SU-DHL-6 (cell line): ENCODE measurements around the gene CPZ.
"Not testable (repeated sequence)": the region's sequence is repeated elsewhere in the genome, so short reads cannot be mapped to it uniquely, and the experiment has no call there.

Experiments used
- EZH2phosphoT487 ChIP-seq: fragments of 200-600 bp; sonication (generic), shearing (Covaris generic); conservative IDR thresholded peaks from 2 replicates; pipeline ENCODE4 v1.6.1; 2018; ENCODE audit warnings: mild to moderate bottlenecking, antibody characterized with exemption, low read length, moderate library complexity, mixed read lengths
- TF ChIP-seq, protein P1 (sequence below): fragments of 200-600 bp; sonication (generic); IDR thresholded peaks from one replicate; pipeline ENCODE4 v1.5.1; 2017; ENCODE audit warnings: antibody characterized with exemption, mild to moderate bottlenecking, low read length, moderate library complexity; ENCODE audit not compliant: insufficient read depth, poor library complexity, severe bottlenecking

DNA sequence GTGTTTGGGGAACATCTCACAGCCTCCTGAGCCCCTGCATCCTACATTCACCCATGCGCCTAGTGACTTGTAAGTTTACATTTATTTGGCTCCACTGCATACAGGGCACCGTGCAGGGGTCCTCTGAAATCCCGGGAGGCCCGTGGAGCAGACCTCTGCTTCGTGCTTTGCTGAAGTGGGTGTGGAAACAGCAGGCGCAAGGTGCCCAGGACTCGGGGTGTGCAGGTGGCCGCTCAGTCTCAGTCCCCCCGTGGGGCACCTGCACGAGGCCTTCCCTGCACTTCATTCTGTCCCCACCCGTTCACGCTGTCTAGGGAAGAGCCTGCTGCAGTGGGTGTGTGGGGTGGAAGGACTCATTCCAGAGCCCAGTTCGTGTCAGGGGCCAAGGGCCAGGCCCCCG lies 28.6 kb downstream of the CPZ start:
- TF ChIP-seq, protein P1, sequence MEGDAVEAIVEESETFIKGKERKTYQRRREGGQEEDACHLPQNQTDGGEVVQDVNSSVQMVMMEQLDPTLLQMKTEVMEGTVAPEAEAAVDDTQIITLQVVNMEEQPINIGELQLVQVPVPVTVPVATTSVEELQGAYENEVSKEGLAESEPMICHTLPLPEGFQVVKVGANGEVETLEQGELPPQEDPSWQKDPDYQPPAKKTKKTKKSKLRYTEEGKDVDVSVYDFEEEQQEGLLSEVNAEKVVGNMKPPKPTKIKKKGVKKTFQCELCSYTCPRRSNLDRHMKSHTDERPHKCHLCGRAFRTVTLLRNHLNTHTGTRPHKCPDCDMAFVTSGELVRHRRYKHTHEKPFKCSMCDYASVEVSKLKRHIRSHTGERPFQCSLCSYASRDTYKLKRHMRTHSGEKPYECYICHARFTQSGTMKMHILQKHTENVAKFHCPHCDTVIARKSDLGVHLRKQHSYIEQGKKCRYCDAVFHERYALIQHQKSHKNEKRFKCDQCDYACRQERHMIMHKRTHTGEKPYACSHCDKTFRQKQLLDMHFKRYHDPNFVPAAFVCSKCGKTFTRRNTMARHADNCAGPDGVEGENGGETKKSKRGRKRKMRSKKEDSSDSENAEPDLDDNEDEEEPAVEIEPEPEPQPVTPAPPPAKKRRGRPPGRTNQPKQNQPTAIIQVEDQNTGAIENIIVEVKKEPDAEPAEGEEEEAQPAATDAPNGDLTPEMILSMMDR = not testable (repeated sequence)
- not testable (repeated sequence) for TF ChIP-seq EZH2phosphoT487
